Astrocyte of the cerebellum (primary cell): Measurements from ENCODE around the gene BLOC1S4.
A peak's percentile ranks its signal among the peaks of the same experiment; 100 is the strongest.

Experiments used
- DNase-seq: peaks from one replicate; pipeline ENCODE4 v3.0.0-alpha.2; 2011; ENCODE audit warnings: low read depth
- H3K4me3 ChIP-seq: 2 replicates; pipeline ENCODE4 v1.5.1; 2011; ENCODE audit warnings: mild to moderate bottlenecking, low read depth, low read length, moderate library complexity
- in situ Hi-C: cut with HindIII; loops from 2 replicates; pipeline ENCODE4 v1.10.0; 2017; ENCODE audit warnings: low sequenced_read_pairs
- TF ChIP-seq, protein P1 (sequence below): IDR thresholded peaks from 2 replicates; pipeline ENCODE4 v1.5.1; 2012; ENCODE audit warnings: low read length, low read depth, moderate library complexity, mild to moderate bottlenecking; ENCODE audit errors: missing control alignments

Gene BLOC1S4

GRCh38 chr4:6699903-6700302, 16.1 kb upstream of the BLOC1S4 start:
- no peak for DNase-seq
- in situ Hi-C loops, result no loop called here
- no peak overlapping the region for H3K4me3 ChIP-seq
- TF ChIP-seq, protein P1, sequence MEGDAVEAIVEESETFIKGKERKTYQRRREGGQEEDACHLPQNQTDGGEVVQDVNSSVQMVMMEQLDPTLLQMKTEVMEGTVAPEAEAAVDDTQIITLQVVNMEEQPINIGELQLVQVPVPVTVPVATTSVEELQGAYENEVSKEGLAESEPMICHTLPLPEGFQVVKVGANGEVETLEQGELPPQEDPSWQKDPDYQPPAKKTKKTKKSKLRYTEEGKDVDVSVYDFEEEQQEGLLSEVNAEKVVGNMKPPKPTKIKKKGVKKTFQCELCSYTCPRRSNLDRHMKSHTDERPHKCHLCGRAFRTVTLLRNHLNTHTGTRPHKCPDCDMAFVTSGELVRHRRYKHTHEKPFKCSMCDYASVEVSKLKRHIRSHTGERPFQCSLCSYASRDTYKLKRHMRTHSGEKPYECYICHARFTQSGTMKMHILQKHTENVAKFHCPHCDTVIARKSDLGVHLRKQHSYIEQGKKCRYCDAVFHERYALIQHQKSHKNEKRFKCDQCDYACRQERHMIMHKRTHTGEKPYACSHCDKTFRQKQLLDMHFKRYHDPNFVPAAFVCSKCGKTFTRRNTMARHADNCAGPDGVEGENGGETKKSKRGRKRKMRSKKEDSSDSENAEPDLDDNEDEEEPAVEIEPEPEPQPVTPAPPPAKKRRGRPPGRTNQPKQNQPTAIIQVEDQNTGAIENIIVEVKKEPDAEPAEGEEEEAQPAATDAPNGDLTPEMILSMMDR, result no peak

- in situ Hi-C loops, result no loop called here
- TF ChIP-seq, protein P1, result peak; percentile 32
- no peak overlapping the region for H3K4me3 ChIP-seq
- no peak for DNase-seq
Observed at GRCh38 chr4:6701371-6701770, 14.6 kb upstream of the BLOC1S4 start.

DNA sequence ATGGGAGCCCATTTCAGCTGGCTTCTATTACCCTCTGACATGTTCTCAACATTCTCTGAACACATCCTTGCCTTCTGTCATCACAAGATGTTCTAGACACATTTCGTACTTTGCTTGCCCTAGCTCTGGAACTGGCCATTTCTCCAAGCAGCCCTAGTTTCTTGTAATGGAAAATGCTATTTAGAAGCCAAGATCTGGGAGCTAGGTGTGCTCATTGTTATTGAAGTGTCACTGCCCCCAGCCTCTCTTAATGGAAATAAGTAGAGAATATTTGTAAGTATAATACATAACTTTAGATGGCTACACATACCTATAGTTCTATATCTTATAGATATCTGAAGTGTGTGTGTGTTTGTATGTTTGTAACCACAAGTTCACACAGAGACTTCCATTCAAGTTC, 13.2 kb upstream of the BLOC1S4 start:
- DNase-seq, result no peak
- no peak overlapping the region for H3K4me3 ChIP-seq
- in situ Hi-C loops, result no loop called here
- TF ChIP-seq, protein P1, result no peak

- H3K4me3 ChIP-seq, result no peak overlapping the region
- in situ Hi-C loops, result no loop called here
- TF ChIP-seq, protein P1, result no peak
- DNase-seq, result no peak
Observed at GRCh38 chr4:6703786-6704185, 12.2 kb upstream of the BLOC1S4 start.

- no peak for DNase-seq
- in situ Hi-C loops, result no loop called here
- TF ChIP-seq, protein P1, result no peak
- H3K4me3 ChIP-seq, result no peak overlapping the region
Observed at GRCh38 chr4:6705646-6706045, 10.3 kb upstream of the BLOC1S4 start.

DNA sequence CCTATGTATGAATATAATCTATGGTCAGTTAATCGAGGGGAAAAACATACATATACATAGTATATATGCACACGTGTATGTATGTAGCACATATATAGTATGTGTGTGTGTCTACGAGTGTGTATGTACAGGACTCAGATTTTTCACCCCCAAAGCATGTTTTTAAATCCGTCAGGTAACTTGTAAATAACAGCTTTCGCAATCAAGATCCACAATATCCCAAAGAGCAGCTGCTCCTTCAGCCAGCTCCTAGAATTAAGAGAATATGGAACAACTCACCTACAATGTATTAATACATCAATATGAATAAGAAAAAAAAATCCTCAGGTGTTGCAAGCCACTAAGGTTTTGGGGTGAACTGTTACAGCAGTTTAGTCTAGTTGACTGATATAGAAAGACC, 9.8 kb upstream of the BLOC1S4 start:
- no peak overlapping the region for H3K4me3 ChIP-seq
- in situ Hi-C loops, result no loop called here
- no peak for DNase-seq
- TF ChIP-seq, protein P1, result no peak
